DND-41 (cell line): ENCODE data around the gene EML3.
A peak's percentile ranks its signal among the peaks of the same experiment; 100 is the strongest.

ENCODE experiments used
- ATAC-seq: fragments of 200-7000 bp; cut with Tn5 transposase; 3 replicates; pipeline ENCODE4 v1.9.1; 2021; ENCODE audit warnings: low read depth; ENCODE audit not compliant: insufficient read depth
- DNase-seq: peaks from one replicate; pipeline ENCODE4 v3.0.0-alpha.2; 2020
- H2AFZ ChIP-seq: 2 replicates; pipeline ENCODE4 v1.6.0; 2012; ENCODE audit warnings: low read depth, low read length
- H3K27ac ChIP-seq: 2 replicates; pipeline ENCODE4 v1.5.1; 2012; ENCODE audit warnings: low read length, inconsistent platforms
- H3K27me3 ChIP-seq: fragments of 200-600 bp; sonication (generic); 2 replicates; pipeline ENCODE4 v1.6.0; 2012; ENCODE audit warnings: low read length, mild to moderate bottlenecking, inconsistent platforms; ENCODE audit not compliant: insufficient read depth, poor library complexity
- H3K36me3 ChIP-seq: 2 replicates; pipeline ENCODE4 v1.5.1; 2012; ENCODE audit warnings: low read length, inconsistent platforms; ENCODE audit not compliant: insufficient read depth
- H3K4me1 ChIP-seq: 2 replicates; pipeline ENCODE4 v1.5.1; 2012; ENCODE audit warnings: mild to moderate bottlenecking, low read length; ENCODE audit not compliant: insufficient read depth
- H3K4me2 ChIP-seq: 2 replicates; pipeline ENCODE4 v1.6.0; 2012; ENCODE audit warnings: mild to moderate bottlenecking, moderate library complexity, low read length, inconsistent platforms; ENCODE audit not compliant: insufficient read depth
- H3K4me3 ChIP-seq, 2 experiments: fragments of 200-600 bp in 1 of 2; shearing (Covaris generic) in 1 of 2; 2 replicates each; pipeline ENCODE4 v1.5.1; 2012 to 2016; ENCODE audit warnings: inconsistent platforms in 2 of 2, low read length in 2 of 2, mild to moderate bottlenecking in 2 of 2, low read depth in 1 of 2, moderate library complexity in 1 of 2
- H3K79me2 ChIP-seq: 2 replicates; pipeline ENCODE4 v1.6.0; 2012; ENCODE audit warnings: low read length, inconsistent platforms; ENCODE audit not compliant: insufficient read depth
- H3K9ac ChIP-seq: 2 replicates; pipeline ENCODE4 v1.6.0; 2012; ENCODE audit warnings: low read depth, mild to moderate bottlenecking, inconsistent platforms, low read length, moderate library complexity
- H3K9me3 ChIP-seq: 2 replicates; pipeline ENCODE4 v1.5.1; 2012; ENCODE audit warnings: low read length, moderate library complexity, mild to moderate bottlenecking, inconsistent platforms; ENCODE audit not compliant: insufficient read depth, severe bottlenecking
- H4K20me1 ChIP-seq: 2 replicates; pipeline ENCODE4 v1.6.0; 2012; ENCODE audit warnings: low read length; ENCODE audit not compliant: insufficient read depth
- EZH2 ChIP-seq: IDR thresholded peaks from 3 replicates; pipeline ENCODE4 v1.6.1; 2012; ENCODE audit warnings: borderline replicate concordance, low read depth, mild to moderate bottlenecking, moderate library complexity, low read length, inconsistent platforms; ENCODE audit not compliant: severe bottlenecking
- TF ChIP-seq, protein P1 (sequence below): IDR thresholded peaks from 2 replicates; pipeline ENCODE4 v1.5.1; 2012; ENCODE audit warnings: borderline replicate concordance, low read length, moderate library complexity, mild to moderate bottlenecking; ENCODE audit not compliant: poor library complexity, severe bottlenecking; ENCODE audit errors: extremely low read depth

Gene EML3

GRCh38 chr11:62595124-62595523 is 17.5 kb downstream of the EML3 start:
- ATAC-seq = no peak
- no peak overlapping the region for H3K27ac ChIP-seq
- no peaks in the 10 kb centered on the region for H3K27me3 ChIP-seq
- TF ChIP-seq, protein P1, sequence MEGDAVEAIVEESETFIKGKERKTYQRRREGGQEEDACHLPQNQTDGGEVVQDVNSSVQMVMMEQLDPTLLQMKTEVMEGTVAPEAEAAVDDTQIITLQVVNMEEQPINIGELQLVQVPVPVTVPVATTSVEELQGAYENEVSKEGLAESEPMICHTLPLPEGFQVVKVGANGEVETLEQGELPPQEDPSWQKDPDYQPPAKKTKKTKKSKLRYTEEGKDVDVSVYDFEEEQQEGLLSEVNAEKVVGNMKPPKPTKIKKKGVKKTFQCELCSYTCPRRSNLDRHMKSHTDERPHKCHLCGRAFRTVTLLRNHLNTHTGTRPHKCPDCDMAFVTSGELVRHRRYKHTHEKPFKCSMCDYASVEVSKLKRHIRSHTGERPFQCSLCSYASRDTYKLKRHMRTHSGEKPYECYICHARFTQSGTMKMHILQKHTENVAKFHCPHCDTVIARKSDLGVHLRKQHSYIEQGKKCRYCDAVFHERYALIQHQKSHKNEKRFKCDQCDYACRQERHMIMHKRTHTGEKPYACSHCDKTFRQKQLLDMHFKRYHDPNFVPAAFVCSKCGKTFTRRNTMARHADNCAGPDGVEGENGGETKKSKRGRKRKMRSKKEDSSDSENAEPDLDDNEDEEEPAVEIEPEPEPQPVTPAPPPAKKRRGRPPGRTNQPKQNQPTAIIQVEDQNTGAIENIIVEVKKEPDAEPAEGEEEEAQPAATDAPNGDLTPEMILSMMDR = no peak
- no peak for TF ChIP-seq EZH2
- H3K4me3 ChIP-seq = no peak overlapping the region
- H3K36me3 ChIP-seq = peaks cover 70% of the 10 kb centered on the region
- H3K9me3 ChIP-seq = no peaks in the 10 kb centered on the region
- no peak overlapping the region for H3K4me2 ChIP-seq
- no peak overlapping the region for H2AFZ ChIP-seq
- H3K79me2 ChIP-seq = peaks cover 55% of the 10 kb centered on the region
- H3K4me1 ChIP-seq = peaks cover 77% of the 10 kb centered on the region
- H4K20me1 ChIP-seq = peaks cover 38% of the 10 kb centered on the region
- DNase-seq = no peak
- no peak overlapping the region for H3K9ac ChIP-seq

DNA sequence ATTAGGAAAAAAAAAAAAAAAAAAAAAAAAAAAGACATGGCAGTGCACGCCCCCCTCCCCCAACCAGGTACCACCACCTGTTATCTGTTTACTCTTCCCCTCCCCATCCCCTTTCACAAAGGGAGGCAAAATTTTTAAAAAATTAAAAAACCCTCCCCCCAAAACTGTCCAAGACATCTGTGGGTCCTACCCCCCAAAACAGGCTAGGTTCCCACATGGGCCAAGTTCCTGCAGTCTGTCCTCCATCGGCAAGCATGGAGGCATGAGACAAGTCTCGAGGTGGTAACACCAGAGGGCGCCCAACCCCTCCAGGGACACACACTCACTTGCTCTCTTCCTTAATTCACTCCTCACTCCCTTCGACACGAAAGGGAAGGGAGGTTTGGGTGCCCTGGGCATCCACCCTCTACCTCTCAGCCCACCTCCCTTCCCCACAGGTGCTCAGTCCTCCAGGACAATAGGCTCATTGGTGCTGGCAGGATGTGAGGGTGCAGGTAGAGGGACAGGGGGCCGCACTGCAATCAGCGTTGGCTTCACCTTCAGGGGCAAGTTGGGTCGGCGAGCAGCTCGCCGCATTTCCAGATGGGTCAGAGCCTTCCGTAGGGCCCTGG is 19.0 kb downstream of the EML3 start:
- no peak overlapping the region for H3K4me3 ChIP-seq
- ATAC-seq = peak; percentile 31
- peak overlapping the region; percentile 66 for H3K9ac ChIP-seq
- peaks cover 63% of the 10 kb centered on the region for H3K36me3 ChIP-seq
- H4K20me1 ChIP-seq = peaks cover 28% of the 10 kb centered on the region
- no peak overlapping the region for H2AFZ ChIP-seq
- H3K4me1 ChIP-seq = peaks cover 69% of the 10 kb centered on the region
- peak overlapping the region; percentile 95 for H3K4me2 ChIP-seq
- peak overlapping the region; percentile 25; the same call in 1 of the 2 replicates for H3K27ac ChIP-seq
- H3K27me3 ChIP-seq = no peaks in the 10 kb centered on the region
- no peaks in the 10 kb centered on the region for H3K9me3 ChIP-seq
- peak; percentile 82 for DNase-seq
- H3K79me2 ChIP-seq = peaks cover 52% of the 10 kb centered on the region
- no peak for TF ChIP-seq EZH2
- TF ChIP-seq, protein P1 = peak; percentile 90

DNA sequence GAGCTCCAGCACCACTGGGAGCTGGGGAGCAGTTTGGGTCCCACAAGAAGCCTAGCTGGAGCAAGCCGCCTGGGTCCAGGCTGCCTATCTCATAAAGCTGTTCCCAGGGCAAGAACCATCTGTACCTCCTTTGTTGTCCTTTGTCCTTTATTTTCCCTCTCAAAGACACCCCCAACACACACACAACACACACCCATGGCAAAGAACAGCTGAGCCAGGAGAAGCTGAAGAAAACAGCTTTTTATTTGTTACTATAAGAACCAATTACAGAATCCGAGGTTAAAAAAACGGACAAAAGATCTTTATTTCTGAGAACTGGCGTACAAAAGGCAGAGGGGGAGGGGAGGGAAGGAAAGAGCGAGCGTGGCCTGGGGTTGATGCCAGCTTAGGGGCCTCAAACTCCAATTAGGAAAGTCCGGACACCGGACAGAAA is 19.6 kb downstream of the EML3 start:
- Histone ChIP-seq H3K9me3 (no peaks in the 10 kb centered on the region), H3K79me2 (peaks cover 47% of the 10 kb centered on the region), H3K4me1 (peaks cover 64% of the 10 kb centered on the region), H3K36me3 (peaks cover 62% of the 10 kb centered on the region), H3K27me3 (no peaks in the 10 kb centered on the region), H3K9ac (peak overlapping the region; percentile 66), H4K20me1 (peaks cover 23% of the 10 kb centered on the region), H3K4me3 (peak overlapping the region in 1 of 2 experiments; percentile 84; a peak in 2 of 4 replicates), H3K4me2 (peak overlapping the region; percentile 95), H2AFZ (no peak overlapping the region), H3K27ac (peak overlapping the region; percentile 79)
- no peak for ATAC-seq
- no peak for DNase-seq
- no peak for TF ChIP-seq EZH2

DNA sequence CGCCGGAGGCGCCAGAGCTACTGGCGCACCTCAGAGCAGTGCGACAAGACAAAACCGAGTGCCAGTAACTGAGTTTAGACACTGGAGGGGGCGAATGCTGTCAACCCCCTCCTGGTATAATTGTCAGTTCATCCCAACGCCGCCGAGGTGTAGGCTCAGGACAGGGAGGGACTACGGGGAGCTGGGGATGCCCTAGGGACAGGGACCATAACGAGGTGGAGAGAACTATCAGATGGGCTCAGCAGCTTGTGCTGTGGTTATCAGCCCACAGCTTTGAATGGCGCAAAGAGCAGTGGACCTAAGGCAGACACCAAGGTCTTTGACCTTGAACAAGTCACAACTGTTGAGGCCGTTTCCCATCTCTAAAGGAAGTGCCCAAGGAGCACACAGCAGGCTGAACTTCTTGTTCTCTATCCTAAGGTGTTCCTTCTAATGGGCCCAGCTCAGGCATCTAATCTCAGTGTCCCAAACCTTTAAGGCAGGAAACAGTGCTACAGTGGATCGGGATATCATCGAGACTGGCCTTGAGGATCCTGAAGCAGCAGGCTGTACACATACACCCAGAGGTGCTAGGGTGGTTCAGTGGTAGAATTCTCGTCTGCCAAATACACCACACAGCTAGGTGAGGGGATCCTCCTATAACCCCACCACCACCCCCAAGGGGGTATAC is 20.3 kb downstream of the EML3 start:
- peaks cover 17% of the 10 kb centered on the region for H4K20me1 ChIP-seq
- peak overlapping the region; percentile 19 to 84; a peak in 3 of 4 replicates for H3K4me3 ChIP-seq
- peak overlapping the region; percentile 80 for H2AFZ ChIP-seq
- no peak for DNase-seq
- H3K36me3 ChIP-seq = peaks cover 62% of the 10 kb centered on the region
- H3K27ac ChIP-seq = peak overlapping the region; percentile 79
- peak overlapping the region; percentile 95 for H3K4me2 ChIP-seq
- peaks cover 59% of the 10 kb centered on the region for H3K4me1 ChIP-seq
- no peaks in the 10 kb centered on the region for H3K9me3 ChIP-seq
- no peaks in the 10 kb centered on the region for H3K27me3 ChIP-seq
- no peak for ATAC-seq
- peak overlapping the region; percentile 66 for H3K9ac ChIP-seq
- TF ChIP-seq, protein P1 = peak; percentile 18
- no peak for TF ChIP-seq EZH2
- peaks cover 39% of the 10 kb centered on the region for H3K79me2 ChIP-seq
